GM12878 (cell line): ENCODE measurements around the gene GOLGA6D.

Experiments used
- CTCF ChIP-seq, 3 experiments: IDR thresholded peaks in 2 of 3; conservative IDR thresholded peaks in 1 of 3; 2 replicates each; pipeline ENCODE4 v1.5.1; 2011; ENCODE audit warnings: low read depth in 3 of 3, low read length in 3 of 3, mild to moderate bottlenecking in 3 of 3, control low read depth in 2 of 3, moderate library complexity in 2 of 3, inconsistent platforms in 1 of 3, mixed read lengths in 1 of 3; ENCODE audit not compliant: control insufficient read depth in 2 of 3, insufficient read depth in 1 of 3; ENCODE audit errors: extremely low read depth in 1 of 3
- EZH2 ChIP-seq: IDR thresholded peaks from 2 replicates; pipeline ENCODE4 v1.6.1; 2012; ENCODE audit warnings: low read depth, mild to moderate bottlenecking, control low read depth, inconsistent platforms, low read length, borderline replicate concordance; ENCODE audit not compliant: control insufficient read depth
- PKNOX1 ChIP-seq: fragments of 450-650 bp; IDR thresholded peaks from 2 replicates; pipeline ENCODE4 v1.6.1; 2016; ENCODE audit warnings: mild to moderate bottlenecking
- POLR2A ChIP-seq: IDR thresholded peaks from 2 replicates; pipeline ENCODE4 v1.6.1; 2011; ENCODE audit warnings: low read depth, mild to moderate bottlenecking, low read length
- POLR2AphosphoS5 ChIP-seq: IDR thresholded peaks from 2 replicates; pipeline ENCODE4 v1.6.1; 2011; ENCODE audit warnings: mild to moderate bottlenecking, low read length, inconsistent platforms
- RAD21 ChIP-seq: IDR thresholded peaks from 2 replicates; pipeline ENCODE4 v1.6.1; 2011; ENCODE audit warnings: mild to moderate bottlenecking, low read depth, low read length, moderate library complexity; ENCODE audit not compliant: insufficient read depth
- RFX5 ChIP-seq: IDR thresholded peaks from 2 replicates; pipeline ENCODE4 v1.6.1; 2011; ENCODE audit warnings: low read depth, low read length, improper control_type of control experiment
- YY1 ChIP-seq: IDR thresholded peaks from 2 replicates; pipeline ENCODE4 v1.6.1; 2011; ENCODE audit warnings: low read depth, mild to moderate bottlenecking, low read length
- ZBTB40 ChIP-seq: fragments of 450-650 bp; IDR thresholded peaks from 2 replicates; pipeline ENCODE4 v1.6.1; 2016; ENCODE audit warnings: mild to moderate bottlenecking, moderate library complexity, borderline replicate concordance

DNA sequence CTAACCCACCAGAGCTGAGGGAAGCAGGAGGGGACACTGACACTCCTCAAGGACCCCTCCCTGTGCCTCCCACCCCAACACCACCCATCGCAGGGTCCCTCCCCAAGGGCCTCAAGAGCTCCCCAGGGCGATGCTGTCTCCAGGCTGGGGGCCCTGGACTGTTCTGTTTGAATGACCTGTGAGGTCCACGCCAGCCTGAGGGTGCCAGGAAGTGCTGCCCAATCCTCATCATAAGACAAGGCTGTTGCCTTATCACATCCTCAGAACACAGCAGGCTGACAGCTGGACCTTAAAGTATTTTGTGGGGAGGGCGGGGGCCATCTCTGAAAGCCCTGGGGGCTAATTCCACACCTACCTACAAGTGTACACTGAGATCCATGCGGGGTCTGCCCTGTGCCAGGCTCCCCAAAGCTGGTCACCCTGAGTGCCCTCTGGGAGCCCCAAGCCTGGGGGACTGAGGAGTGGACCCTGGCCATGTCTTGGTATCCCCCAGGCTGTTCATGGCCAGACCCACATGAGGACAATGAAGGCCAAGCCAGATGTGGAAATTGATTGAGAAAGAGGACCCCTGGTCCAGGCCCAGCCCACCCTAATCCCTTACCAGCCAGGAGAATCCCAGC lies 48.3 kb upstream of the GOLGA6D start:
- no peak for TF ChIP-seq EZH2
- TF ChIP-seq POLR2AphosphoS5 = no peak
- TF ChIP-seq CTCF (IDR thresholded peaks at IDR 0.05 in 2 of 3, conservative IDR thresholded peaks at IDR 0.05 in 1 of 3; ENCODE audit: control insufficient read depth in 2 of 3, extremely low read depth in 1 of 3, insufficient read depth in 1 of 3, low read depth in 3 of 3, low read length in 3 of 3) = no peak
- no peak for TF ChIP-seq RFX5
- no peak for TF ChIP-seq PKNOX1
- TF ChIP-seq POLR2A = no peak
- TF ChIP-seq YY1 = no peak
- TF ChIP-seq ZBTB40 = no peak
- no peak for TF ChIP-seq RAD21
